ENCODE results near the gene ANXA11.

The ANXA11 gene

GRCh38 chr10:80165173-80165572 lies 40.2 kb downstream of the ANXA11 start:
- DNase-seq (ENCODE audit: low read depth in 2 of 2), result no peak

GRCh38 chr10:80164596-80164995 lies 40.7 kb downstream of the ANXA11 start:
- DNase-seq (ENCODE audit: low read depth in 2 of 2), result no peak

- no peak for DNase-seq (ENCODE audit: low read depth in 2 of 2)
Measured at GRCh38 chr10:80163741-80164341, 41.5 kb downstream of the ANXA11 start.

- no peak for DNase-seq (ENCODE audit: low read depth in 2 of 2)
Measured at GRCh38 chr10:80161321-80162083, 43.8 kb downstream of the ANXA11 start.

- no peak for DNase-seq (ENCODE audit: low read depth in 2 of 2)
Measured at GRCh38 chr10:80160361-80161320, 44.7 kb downstream of the ANXA11 start.

GRCh38 chr10:80159166-80159873 lies 46.0 kb downstream of the ANXA11 start:
- DNase-seq (ENCODE audit: low read depth in 2 of 2), result no peak

- no peak for DNase-seq (ENCODE audit: low read depth in 2 of 2)
Measured at GRCh38 chr10:80158598-80159127, 46.7 kb downstream of the ANXA11 start.

GRCh38 chr10:80158126-80158525 lies 47.2 kb downstream of the ANXA11 start:
- no peak for DNase-seq (ENCODE audit: low read depth in 2 of 2)

- DNase-seq (ENCODE audit: low read depth in 2 of 2), result no peak
Measured at GRCh38 chr10:80157561-80157960, 47.8 kb downstream of the ANXA11 start.

- no peak for DNase-seq (ENCODE audit: low read depth in 2 of 2)
Measured at GRCh38 chr10:80156216-80156615, 49.1 kb downstream of the ANXA11 start.

GRCh38 chr10:80155696-80156215 lies 49.6 kb downstream of the ANXA11 start:
- DNase-seq (ENCODE audit: low read depth in 2 of 2), result no peak

- no peak for DNase-seq (ENCODE audit: low read depth in 2 of 2)
Measured at GRCh38 chr10:80154978-80155695, 50.2 kb downstream of the ANXA11 start.

GRCh38 chr10:80154626-80154977 lies 50.7 kb downstream of the ANXA11 start:
- DNase-seq (ENCODE audit: low read depth in 2 of 2), result no peak

GRCh38 chr10:80153460-80153859 lies 51.9 kb downstream of the ANXA11 start:
- DNase-seq (ENCODE audit: low read depth in 2 of 2), result no peak

GRCh38 chr10:80152820-80153219 lies 52.5 kb downstream of the ANXA11 start:
- no peak for DNase-seq (ENCODE audit: low read depth in 2 of 2)

- no peak for DNase-seq (ENCODE audit: low read depth in 2 of 2)
Measured at GRCh38 chr10:80150172-80150571, 55.2 kb downstream of the ANXA11 start.

GRCh38 chr10:80149123-80149522 lies 56.2 kb downstream of the ANXA11 start:
- DNase-seq (ENCODE audit: low read depth in 2 of 2), result no peak

GRCh38 chr10:80148166-80148805 lies 57.1 kb downstream of the ANXA11 start:
- DNase-seq (ENCODE audit: low read depth in 2 of 2), result no peak

GRCh38 chr10:80146918-80147317 lies 58.4 kb downstream of the ANXA11 start:
- no peak for DNase-seq (ENCODE audit: low read depth in 2 of 2)

Measured in stimulated activated CD8-positive, alpha-beta memory T cell treated with anti-CD3 and anti-CD28 coated beads, Interleukin-15, amount 100 ng/mL, for 48 hours (primary cell).